GM19035 (cell line): ENCODE data around the gene PHF2.

Source experiments
- ATAC-seq: cut with Tn5 transposase; IDR thresholded peaks from one replicate; pipeline ENCODE4 v1.9.1; 2021; ENCODE audit not compliant: unreplicated experiment

Gene PHF2

DNA sequence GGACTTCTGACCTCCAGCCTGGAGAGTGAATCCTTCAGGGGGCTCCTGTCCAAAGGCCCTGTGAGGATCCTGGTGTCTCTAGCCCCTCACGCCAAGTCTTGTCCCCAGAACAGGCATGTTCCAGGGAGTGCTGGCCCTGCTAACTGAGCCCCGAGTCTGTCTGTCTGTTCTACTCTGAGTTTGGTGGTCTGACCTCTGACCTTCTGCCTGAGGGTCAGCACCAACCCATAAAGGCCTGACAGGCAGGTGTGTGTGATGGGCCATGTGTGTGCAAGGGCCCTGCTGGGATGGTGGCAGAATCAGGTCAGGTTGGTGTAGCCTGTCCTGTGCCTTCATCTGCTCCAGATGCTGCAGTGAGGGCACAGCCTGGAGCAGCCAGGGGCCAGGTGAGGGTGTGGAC lies 46.3 kb downstream of the PHF2 start:
- ATAC-seq = no peak

DNA sequence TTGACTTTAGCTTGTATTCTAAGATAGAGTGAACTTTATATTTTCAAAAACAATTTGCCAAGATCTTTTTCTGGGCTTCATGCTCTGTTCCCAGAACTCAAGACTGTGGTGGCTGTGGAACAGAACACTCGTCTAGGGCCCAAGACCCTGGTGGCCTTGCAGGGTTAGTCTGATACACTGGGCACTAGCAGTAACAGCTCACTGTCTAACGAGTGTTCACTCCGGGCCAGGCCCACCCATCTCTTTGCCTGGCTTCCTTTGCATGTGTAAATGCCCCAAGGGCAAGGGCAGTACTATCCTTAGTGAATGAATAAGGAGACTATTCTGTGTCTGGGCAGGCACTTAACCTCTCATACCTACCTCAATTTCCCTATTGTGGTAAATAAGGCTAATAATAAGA lies 47.4 kb downstream of the PHF2 start:
- no peak for ATAC-seq

DNA sequence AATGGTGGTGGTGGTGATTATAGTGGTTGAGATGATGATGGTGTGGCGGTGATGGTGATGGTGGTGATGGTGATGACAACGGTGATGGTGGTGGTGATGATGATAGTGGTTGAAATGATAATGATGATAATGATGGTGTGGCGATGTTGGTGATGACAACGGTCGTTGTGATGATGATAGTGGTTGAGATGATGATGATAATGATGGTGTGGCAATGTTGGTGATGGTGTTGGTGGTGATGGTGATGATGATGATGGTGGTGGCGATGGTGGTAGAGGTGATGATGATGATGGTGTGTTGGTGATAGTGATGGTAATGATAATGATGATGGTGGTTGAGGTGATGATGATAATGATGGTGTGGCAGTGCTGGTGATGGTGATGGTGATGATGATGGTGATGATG lies 48.0 kb downstream of the PHF2 start:
- no peak for ATAC-seq

DNA sequence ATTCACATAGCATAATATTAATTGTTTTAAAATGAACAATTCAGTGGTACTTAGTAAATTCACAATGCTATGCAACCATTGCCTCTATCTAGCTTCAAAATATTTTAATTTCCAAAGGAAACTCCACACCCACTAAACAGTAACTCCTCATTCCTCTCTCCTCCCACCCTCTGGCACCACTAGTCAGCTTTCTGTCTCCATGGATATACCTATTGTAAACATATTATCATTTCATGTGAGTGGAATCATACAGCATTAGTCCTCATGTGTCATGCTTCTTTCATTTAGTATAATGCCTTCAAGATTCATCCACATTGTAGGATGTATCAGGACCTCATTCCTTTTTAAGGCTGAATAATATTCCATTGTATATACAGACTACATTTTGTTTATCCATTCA lies 48.6 kb downstream of the PHF2 start:
- ATAC-seq = no peak

DNA sequence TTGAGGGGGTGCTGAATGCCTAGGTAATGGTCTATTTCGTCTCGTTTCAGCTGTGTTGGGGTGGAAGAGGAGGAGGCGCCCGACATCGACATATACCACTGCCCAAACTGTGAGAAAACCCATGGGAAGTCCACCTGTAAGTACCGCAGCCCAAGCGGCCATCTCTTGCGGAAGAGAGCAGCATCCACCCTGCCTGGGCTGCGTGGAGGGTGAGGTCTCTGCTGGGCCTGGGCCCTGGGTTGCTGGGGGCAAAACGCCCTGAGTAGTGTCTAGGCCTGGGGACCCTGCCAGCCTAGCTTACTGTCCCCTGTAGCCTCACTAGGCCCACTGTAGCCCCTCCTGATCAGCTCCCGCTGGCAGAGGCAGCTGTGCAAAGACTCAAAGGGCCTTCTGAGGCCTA lies 53.5 kb downstream of the PHF2 start:
- no peak for ATAC-seq

DNA sequence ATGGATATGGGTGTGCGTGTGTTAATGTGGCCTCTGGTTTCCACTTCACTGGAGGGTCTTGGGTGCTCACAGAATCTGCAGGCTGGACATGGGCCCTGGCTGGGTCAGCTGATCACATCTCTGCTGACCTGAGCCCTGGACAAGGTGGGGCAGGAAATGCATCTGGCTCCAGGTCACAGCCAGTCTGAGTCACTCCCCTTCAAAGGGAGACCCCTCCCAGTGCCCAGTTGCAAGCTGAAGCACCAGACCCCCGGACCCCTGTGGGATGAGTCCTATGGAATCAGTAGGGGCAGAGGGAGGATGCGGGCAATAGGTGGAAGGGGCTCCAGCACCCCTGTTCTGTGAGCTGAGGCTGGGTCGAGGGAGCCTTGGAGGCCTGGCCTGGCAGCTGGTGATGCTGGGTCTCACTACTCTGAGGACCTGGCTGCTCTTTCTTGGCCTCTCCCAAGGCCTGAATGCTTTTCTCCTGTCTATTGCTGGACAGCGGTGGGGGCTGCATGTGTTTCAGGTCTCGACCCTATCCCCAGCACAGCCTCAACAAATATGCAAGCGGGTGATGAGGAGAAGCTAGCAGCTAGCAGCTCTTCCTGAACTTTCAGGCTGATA lies 54.5 kb downstream of the PHF2 start:
- no peak for ATAC-seq

DNA sequence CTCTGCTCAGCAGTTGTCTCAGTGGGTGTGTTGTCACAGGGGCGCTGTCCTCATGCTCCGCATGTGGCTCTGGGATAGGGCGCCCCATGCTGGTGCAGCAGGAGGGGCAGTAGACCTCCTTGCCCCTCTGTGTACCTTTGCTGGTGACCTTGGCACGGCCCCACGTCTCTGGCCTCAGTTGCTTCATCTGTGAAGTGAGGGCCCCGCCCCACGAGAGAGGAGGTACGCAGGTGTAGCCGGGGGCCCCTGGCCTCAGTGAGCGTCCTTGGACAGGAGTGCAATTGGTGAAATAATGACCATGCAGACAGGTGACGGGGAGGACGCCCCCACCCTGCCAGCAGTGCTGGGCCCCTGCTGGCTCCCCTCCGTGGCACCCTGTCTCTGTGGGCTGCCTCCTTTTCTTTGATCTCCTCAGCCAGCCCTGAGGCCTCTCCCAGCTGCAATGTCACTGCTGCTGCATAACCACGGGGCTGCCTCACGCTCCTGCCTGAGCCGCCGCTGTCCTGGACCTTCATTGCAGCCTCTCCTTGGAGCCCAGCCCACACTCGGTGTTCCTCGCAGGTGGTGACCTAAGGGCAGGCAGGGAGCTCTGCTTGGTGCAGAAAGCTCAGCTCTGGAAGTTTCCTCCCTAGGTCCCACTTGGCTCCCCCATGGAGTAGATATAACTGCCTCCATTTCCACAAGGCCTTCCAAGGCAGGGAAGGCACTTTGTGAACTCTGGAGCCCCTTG lies 57.3 kb downstream of the PHF2 start:
- ATAC-seq = no peak

DNA sequence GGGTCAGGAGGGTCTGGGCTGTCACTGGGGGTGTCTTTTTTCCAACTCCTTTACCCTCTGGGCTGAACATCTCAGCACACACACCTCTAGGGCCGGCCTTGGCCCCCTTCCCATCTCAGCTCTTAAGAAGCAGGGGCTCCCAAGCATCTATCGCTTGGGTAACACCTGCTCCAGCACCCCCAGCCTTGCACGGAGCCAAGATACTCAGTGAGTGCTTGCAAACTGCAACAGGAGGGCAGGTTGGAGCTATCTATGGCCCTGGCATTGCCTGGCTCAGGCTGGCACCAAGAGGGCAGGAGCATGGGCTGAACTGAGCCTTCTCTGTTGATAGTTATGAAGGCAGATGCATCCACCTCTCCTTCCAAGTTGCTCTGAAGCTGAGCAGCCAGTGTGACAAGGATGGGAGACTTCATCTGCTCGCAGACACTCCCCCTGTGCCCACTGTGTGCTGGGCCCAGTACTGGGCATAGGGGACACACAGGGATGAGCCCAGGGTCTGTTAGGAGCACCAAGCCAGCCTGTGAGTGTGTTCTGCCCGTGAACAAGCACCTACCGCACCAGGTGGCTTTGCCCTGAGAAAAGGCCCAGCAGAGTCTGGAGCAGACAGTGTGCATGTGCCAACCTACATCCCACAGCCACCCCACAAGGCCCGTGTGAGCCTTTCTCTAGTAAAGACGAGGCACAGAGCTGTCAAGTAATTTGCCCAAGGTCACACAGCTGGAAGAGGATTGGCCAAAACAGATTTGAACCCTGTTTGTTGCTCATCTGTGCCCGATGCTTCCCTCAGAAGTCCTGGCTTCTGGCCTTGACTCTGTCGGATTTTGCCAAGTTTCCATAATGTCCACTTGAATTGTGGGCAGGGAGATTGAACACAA lies 58.2 kb downstream of the PHF2 start:
- ATAC-seq = no peak

DNA sequence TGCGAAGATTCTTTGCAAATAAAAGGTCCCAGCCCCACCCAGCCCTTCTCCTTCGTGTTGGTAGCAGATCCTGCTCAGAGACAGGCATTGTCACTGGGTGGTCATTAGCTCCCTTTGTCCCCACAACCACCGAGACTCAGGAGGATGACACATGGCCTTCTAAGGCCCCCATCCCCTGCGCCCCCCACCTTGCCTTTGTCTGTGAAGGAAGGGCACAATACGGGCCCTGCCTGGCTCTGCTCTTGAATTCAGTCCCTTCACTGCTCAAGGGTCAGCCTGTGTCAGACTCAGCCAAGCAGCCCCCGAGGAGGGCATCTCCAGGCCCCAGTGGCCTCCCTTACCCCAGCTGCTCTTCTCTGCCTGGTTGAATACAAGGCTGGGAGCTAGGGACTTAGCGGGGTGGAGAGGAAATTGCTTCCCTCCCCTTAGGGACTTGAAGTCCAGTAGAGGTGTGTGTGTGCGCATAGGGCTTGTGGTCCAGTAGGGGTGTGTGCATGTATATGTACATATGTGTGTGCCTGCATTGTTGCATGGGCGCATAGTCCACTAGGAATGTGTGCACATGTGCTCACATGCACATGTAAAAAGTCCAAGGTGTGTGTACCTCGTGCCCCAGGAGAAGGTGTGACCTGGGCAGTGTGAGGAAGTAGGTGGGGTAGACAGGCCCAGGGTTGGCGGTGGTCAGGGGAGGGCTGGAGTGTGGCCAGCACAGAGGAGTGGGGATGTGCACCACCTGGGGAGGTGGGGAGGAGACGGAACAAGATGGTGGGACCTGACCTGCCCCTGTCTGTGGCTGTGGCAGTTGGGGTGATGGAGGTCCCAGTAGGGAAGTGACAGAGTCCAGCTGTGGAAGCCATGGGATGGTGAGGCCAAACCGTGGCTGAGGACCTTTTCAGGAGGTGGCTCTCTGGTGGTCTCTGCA lies 59.1 kb downstream of the PHF2 start:
- no peak for ATAC-seq

DNA sequence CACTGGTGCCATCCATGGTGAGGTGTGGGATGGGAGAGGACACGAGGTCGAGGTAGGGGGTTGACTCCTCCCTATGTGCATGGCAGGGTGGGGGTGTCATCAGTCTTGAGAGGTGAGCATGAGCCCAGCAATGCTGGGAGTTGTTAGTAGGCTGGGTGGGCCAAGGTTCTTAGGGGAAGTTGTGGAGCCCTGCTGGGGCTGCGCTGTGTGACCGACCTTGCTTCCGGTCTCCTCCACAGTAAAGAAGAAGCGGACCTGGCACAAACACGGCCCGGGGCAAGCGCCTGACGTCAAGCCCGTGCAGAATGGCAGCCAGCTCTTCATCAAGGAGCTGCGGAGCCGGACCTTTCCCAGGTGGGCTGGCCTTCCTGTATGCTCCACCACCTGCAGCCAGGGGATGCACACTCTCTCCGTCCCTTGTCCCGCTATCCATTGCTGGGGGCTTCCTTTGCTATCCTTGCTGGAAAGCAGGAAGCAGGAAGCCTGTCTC lies 59.8 kb downstream of the PHF2 start:
- no peak for ATAC-seq

DNA sequence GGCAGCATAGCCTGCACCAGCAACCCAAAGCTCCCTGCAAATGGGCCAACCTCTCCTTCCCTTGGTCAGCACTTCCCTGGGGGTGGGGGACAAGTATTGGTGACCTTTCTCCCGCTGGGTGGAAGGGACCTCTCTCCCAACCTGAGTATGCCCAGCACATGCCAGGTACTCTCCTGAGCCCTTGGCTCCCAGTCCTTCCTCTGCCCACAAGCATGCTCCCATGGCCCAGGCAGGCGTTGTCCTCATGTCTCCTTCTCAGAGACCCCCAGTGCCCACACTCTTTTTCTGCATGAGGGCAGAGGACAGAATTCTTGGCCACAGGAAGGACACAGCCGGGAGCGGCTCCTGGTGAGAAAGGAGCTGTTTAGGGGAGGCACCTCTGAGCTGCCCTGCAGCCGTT lies 60.3 kb downstream of the PHF2 start:
- ATAC-seq = no peak

DNA sequence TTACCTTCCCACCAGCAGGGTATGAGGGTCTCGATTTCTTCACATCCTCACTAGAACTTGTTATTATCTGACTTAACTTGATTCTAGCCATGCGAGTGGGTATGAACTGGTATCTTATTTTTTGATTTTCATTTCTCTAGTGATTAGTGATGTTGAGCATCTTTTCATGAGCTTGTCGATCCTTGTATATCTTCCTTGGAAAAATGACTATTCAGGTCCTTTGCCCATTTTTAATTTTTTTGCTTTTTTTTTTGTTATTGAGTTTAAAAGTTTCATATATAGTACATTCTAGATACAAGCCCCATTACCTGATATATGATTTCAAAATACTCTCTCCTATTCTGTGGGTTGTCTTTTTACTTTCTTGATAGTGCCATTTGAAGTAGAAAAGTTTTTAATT lies 61.5 kb downstream of the PHF2 start:
- no peak for ATAC-seq

DNA sequence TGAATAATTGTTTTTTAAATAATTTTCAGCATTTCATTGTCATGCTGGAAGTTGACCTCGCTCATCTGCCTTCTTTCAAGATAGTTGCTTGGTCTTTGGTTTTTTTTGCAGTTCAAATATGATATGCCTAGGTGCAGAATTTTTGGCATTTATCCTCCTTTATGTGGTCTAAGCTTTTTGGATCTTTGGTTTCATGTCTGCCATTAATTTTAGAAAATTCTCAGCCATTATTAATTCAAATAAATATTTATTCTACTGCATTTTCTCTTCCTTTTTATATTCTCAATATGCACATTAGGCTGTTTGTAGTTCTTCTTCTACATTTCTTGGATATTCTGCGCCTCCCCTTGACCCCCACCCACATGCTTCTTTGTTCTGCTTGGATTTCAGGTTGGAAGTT lies 63.6 kb downstream of the PHF2 start:
- ATAC-seq = no peak

DNA sequence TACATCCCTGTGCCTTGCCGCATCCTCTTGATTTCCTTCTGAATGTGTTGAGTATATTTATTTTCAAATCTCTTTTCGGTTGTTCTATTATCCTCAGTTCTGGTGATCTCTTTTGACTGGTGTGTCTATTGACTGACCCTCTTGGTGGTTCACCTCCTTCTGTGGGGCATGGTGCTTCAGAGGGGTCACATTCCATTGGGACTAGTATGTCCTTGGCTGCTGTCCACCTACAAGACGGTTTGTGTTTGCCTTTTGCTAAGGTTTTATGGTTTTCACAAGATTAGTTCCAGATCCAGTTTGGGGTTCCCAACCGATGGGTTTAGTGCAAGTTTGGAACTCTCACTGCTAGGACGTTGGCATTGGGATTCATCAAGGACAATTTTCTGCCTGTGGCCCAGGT lies 66.6 kb downstream of the PHF2 start:
- no peak for ATAC-seq

DNA sequence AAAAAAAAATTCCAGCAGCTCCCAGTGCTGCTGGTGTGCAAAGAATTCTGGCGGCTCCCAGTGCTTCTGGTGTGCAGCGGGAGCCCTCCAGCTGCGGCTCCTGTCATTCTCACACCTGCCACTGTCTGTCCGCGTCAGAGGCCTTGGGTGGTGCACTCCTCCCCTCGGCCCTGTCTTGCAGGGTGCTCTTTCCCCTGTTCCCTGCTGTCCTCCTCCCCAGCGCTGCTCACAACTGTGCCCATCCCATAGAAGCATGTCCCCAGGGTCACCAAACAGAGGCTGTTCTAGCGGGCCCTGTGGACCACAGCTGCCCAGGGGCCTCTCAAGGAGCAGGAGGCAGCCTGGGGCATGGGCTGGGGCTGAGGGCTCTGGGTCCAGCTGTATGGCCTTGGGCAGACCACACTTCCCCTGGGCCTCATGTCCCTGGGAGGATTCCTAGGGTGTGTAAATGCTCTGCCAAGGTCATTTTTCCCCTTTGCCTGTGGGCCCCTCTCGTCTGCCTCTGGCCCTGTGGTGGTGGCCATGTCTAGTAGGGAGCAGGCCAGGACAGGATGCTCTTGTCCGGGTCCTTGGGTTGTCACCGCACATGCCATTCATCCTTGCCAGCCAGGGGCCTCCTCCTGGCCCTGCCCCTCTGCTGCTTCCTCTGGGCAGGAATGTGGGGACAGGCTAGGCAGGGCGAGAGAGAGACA lies 68.2 kb downstream of the PHF2 start:
- no peak for ATAC-seq

DNA sequence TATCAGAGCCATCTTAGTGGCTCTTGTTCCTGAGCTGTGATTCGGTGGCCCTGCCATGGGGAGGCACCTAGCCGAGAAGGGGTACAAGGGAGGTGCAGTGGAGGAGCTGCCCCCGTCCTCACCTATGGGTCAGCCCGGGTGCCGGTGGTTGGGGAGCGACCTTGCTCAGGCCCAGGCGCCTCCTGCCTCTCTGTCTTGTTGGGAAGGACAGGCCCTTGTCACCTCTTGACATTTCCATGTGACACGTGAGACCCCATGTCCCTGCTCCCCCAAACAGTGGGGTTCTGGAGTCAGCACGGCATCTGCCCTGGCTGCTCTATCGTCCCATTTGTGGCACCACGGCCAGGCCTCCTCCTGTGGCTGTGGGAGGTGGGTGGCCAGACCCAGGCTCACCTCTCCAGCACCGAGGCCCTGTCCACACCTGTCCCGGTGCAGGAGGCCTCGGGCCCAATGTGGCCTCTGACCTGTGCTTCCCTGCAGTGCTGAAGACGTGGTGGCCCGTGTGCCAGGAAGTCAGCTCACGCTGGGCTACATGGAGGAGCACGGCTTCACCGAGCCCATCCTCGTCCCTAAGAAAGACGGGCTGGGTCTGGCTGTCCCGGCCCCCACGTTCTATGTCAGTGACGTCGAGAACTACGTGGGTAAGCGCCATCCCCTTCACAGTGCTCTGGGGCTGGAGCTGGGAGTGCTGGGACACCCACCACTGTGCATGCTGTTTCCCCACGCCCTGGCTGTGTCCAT lies 68.9 kb downstream of the PHF2 start:
- no peak for ATAC-seq

DNA sequence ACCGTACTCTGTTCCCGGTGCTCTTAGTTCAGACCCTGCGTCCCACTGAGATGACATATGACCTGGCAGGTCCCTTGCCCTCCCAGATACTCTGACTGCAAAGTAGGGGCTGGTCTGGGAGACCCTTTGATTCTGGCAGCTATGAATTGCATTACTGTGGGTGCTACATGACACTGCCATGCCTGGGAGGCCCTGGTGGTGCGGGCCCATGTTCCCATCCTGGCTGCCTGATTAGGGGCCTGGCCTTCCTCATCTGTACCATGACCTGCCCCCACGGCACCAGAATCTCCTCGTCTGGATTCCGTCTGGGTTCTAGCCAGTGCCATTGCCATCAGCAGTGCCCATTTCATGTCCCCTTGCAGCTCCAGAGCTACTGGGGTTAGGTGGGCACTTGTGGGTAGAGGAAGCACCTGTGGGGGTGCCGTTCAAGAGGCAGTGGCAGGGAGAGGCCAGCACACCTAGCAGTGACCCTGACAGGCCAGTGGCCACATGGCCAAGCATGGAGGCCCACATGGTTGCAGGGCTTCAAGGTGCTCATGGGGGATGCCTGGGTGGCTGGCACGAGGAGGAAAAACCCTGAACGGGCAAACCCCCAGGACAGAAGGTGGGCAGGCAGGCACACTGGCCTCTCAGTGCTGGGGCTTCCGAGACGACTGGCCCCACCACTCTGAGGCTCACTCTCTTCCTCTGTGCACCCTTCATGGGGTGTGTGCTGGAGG lies 69.7 kb downstream of the PHF2 start:
- ATAC-seq = no peak

DNA sequence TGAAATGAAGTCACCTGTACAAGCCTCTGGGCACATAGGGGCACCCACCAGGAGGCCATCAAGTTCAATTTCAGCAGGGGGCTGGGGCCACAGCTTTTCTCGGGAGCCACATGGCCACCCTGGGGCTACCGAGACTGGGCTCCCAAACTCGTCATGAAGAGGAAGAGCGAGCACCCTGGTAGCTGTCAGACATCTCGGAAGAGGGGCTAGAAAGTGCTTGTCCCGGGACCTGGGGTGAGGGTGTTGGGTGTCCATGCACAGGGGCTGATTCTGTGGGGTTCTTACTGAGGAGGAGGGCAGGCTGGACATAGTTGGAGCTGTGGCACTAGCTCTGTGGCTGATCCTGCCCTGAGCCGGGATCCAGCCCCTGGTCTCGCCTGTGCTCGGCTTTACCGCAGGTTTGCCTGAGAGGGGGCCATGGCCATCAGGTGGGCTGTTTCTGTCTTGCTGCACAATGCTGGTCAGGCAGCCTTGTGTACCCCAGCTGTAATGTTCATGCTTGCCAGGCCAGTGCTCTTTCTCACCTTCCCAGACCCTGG lies 70.3 kb downstream of the PHF2 start:
- ATAC-seq = no peak

DNA sequence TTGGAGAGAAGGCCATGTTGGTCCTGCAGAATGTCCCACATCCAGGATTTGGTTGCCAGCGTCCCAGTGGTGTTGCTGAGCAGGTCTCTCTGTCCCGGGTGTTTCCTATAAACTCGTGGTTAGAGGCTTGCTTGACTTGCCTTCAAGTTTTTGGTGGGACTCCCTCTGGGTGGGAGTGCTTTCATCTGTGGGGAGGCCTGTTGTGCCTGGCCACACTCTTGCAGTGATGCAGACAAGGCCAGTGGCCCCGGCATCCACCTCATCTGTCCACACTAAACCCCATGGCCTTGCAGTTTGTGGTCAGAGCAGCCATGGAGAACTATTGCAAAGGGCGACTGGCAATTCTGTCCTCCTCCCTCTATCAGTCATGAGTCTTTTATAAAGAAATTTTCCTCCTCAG lies 71.8 kb downstream of the PHF2 start:
- no peak for ATAC-seq
